GM19463 (cell line): Measurements from ENCODE around the gene E2F1.

Experiments used
- ATAC-seq: cut with Tn5 transposase; IDR thresholded peaks from one replicate; pipeline ENCODE4 v1.9.1; 2021; ENCODE audit warnings: mild to moderate bottlenecking, moderate library complexity; ENCODE audit not compliant: unreplicated experiment

Gene E2F1

GRCh38 chr20:33673114-33673409 lies 13.1 kb downstream of the E2F1 start:
- no peak for ATAC-seq

GRCh38 chr20:33672426-33673113 lies 13.6 kb downstream of the E2F1 start:
- ATAC-seq, result no peak

GRCh38 chr20:33671573-33672288 lies 14.5 kb downstream of the E2F1 start:
- no peak for ATAC-seq

- ATAC-seq, result no peak
These were observed 15.3 kb downstream of the E2F1 start for GRCh38 chr20:33670715-33671499.

- ATAC-seq, result no peak
These were observed 16.1 kb downstream of the E2F1 start for GRCh38 chr20:33669873-33670640.

- no peak for ATAC-seq
These were observed 17.0 kb downstream of the E2F1 start for GRCh38 chr20:33669224-33669623.

GRCh38 chr20:33668466-33669155 lies 17.6 kb downstream of the E2F1 start:
- no peak for ATAC-seq

- ATAC-seq, result no peak
These were observed 18.3 kb downstream of the E2F1 start for GRCh38 chr20:33667676-33668465.

GRCh38 chr20:33667245-33667675 lies 18.9 kb downstream of the E2F1 start:
- peak; percentile 12 for ATAC-seq

GRCh38 chr20:33666293-33667244 lies 19.6 kb downstream of the E2F1 start, which contains the start of gene ACTL10:
Gene ACTL10 (plus strand): TSS chr20:33666943. CDS start chr20:33667498, 555 bp downstream.
- peak; percentile 67 for ATAC-seq

- ATAC-seq, result no peak
These were observed 21.4 kb downstream of the E2F1 start for GRCh38 chr20:33664762-33665144.

- no peak for ATAC-seq
These were observed 22.0 kb downstream of the E2F1 start for GRCh38 chr20:33664085-33664761.

GRCh38 chr20:33663161-33664084 lies 22.8 kb downstream of the E2F1 start:
- ATAC-seq, result peak; percentile 49

GRCh38 chr20:33662172-33662571 lies 24.0 kb downstream of the E2F1 start, which contains the start of gene C20orf144:
Gene C20orf144 (plus strand): TSS chr20:33662327. CDS start chr20:33662346, 19 bp downstream.
- ATAC-seq, result no peak

- no peak for ATAC-seq
These were observed 25.5 kb downstream of the E2F1 start for GRCh38 chr20:33660685-33661058.

GRCh38 chr20:33660035-33660684 lies 26.0 kb downstream of the E2F1 start:
- ATAC-seq, result no peak
